HG03460 (cell line): ENCODE data around the gene CCDC57.
"Not testable (repeated sequence)": the region's sequence is repeated elsewhere in the genome, so short reads cannot be mapped to it uniquely, and the experiment has no call there.

Experiments used
- ATAC-seq: cut with Tn5 transposase; IDR thresholded peaks from one replicate; pipeline ENCODE4 v1.9.1; 2021; ENCODE audit not compliant: unreplicated experiment

The CCDC57 gene

DNA sequence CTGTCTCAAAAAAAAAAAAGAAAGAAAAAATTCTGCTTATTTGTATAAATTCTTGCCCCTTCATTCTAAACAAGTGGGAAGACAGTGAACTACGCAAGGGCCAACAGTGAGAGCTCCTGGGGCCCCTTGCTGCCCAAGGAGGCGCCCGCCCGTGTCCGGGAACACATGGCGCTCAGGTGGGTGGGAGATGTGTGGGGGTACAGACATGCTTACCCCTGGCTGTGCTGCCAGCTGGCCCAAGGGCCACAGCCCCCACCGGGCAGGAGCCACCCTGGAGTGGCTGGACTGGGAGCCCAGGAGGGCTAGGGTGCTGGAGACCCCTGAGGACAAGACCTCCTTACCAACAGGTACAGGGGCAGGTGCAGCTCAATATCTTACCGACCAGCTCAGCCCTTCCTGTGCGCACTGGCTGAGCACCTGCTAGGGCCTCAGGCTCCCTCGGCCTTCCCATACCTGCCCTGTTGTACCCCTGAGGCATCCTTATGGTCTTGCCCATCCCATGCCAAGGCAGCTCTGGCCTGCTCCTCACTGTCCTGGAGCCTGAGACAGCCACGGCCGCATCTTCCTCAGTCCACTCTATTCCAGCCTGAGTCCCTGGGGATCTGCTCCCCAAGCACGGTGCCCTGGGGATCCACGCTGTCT lies 56.2 kb downstream of the CCDC57 start:
- ATAC-seq = no peak

DNA sequence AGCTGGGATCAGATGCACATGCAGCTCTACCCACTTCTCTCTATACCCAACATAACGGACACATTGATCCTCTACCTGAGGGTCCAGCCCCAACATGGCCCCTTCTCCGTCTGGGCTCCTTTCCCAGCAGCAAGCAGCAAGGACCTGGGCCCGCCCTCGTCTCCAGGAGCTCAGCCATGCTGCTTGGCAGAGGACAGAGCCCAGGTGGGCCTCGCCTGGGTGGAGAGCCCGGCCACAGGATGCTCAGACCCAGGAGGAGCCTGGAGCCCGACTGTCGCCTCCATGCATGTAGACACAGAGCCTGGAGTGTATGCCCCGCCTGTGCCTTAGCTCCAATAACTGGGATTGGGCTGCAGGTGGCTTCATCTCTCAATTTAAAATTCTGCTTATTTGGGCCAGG lies 57.0 kb downstream of the CCDC57 start:
- no peak for ATAC-seq

DNA sequence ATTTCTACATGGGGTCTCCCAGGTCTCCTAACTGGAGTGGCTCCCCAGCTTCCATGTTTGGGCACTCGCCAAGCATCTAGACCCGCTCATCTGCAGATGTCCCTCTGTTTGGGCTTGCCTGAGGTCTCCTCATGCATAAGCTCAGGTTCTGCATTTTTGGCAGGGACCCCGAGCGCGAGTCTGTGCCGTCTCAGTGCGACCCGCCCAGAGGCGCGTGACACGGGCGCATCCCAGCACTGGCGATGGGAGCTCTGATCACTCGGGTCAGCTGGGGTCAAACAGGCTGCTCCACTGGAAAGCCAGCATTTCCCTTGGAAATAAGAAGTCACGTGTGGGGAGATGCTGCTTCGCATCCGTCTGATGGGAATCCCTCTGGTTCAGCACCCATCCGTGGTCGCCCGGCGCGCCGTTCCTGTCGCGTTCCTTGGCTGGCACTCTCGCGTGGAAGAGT lies 57.7 kb downstream of the CCDC57 start:
- ATAC-seq = no peak

DNA sequence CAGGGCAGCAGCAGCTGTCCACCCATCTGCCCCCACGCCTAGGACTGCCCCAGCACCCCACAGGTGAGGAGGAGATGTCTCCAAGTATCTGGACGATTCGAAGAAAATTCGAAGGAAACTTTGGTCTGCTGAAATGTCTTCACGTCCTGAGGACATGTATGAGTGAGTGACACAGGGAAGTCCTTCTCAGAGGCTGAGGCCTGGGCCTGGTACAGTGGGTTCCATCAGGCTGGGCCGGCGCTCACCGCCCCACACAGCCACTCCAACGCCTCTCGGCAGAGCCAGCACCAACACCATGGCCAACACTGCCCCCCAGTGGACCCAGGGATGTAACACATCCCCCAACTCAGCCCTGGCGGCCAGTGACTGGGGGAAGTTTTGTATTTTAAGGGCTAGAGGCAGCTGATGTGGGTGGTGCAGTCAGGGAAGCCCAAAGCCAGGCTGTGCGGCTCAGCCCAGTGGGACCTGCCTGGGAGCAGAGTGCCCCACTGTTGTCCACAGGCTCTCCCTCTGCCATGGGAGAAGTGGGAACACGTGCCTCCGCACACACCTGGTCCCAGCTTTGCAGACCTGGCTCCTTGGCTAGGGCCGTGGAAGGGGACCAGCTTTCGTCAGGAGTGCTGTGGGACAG lies 58.8 kb downstream of the CCDC57 start:
- ATAC-seq = no peak

DNA sequence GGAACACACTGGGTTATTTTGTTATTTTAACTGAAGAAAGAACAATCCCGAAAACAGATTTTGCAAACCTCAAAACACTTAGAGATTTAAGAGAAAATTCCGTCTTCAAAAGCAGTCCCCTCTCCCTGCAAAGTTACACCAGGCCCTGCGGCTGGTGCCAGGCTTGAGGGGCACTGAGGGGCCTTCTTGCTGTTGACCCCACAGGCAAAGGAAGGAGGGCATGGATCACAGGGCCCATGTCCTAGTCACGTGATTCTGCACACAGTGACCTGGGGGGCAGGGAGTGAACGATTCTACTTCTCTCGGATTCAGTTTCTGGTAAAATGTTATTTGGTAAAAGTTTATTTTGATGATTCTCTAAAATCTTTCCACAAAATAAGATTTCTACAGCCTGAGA lies 59.3 kb downstream of the CCDC57 start:
- no peak for ATAC-seq

DNA sequence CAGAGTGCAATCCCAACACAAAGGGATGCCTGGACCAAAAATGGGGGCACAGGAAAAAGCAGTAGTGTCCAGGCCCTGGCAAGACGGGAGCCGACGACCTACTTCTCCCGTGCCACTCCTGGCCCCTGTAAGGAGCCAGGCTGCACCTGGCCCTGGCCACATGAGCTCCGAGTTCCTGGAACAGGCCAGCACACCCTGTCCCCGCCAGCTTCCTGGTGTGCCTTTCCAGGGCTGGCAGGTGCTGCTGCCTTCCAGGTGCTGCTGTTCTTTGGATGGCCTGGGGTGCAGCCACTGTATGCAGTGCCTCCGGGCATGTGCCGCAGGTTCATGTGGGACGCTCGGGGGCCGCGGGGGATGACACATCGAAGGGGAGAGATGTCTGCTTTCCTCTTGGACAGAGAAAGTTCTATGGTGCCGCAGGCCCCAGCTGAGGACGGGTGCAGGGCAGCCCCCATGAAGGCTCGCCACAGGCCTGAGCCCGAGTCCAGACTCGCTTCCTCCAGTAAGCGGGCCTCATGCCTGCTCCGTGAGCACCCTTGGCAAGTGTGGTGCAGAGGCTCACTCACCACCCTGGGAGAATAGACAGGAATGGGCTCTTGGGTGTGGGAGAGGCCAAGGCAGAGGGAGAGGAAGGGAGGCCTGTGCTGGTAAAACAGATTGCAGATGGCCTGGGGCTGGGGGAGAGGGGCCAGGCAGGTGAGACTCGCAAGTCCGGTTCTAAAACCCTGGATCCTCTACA lies 59.9 kb downstream of the CCDC57 start:
- ATAC-seq = no peak

DNA sequence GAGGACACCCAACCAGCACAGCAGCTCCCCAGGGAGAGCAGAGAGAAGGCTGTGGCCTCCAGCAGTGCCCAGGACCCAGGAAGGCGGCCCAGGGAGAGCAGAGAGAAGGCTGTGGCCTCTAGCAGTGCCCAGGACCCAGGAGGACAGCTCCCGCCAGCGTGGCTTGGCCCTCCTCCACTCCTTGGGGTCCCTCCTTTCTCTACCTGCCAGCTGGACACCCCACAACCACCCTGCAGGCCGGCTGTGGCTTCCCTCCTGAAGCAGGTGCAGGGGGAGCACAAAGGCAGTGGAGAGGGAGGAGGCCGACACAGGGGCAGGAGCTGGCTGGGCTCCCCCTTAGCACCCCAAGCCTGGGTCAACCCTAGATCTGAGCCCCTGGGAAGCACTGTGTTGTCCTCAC lies 60.5 kb downstream of the CCDC57 start:
- ATAC-seq = no peak

DNA sequence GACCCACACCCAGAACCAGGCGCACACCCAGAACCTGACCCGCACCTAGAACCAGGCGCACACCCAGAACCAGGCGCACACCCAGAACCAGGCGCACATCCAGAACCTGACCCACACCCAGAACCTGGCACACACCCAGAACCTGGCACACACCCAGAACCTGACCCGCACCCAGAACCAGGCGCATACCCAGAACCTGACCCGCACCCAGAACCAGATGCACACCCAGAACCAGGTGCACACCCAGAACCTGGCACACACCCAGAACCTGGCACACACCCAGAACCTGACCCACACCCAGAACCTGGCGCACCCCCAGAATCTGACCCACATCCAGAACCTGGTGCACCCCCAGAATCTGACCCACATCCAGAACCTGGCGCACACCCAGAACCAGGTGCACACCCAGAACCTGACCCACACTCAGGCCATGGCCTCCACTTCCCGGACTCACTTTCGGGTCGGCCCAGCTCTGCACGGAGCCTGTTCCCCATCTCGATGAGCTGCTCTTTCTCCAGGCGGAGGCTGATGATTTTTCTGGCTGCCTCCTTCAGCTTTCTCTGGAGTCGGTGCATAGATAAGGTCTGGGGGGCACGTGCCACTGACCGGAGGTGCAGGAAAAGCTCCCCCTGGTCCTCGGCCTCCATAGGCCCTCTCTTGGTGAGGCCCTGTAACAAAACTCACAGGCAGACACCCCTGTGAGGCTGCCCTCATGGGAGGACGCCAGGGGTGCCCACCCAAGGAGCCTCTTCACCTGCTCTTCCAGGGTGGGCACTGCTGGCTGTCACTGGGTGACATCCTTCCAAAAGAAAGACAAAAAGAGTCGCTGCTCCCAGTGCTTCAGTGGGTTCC lies 61.3 kb downstream of the CCDC57 start:
- ATAC-seq = no peak

DNA sequence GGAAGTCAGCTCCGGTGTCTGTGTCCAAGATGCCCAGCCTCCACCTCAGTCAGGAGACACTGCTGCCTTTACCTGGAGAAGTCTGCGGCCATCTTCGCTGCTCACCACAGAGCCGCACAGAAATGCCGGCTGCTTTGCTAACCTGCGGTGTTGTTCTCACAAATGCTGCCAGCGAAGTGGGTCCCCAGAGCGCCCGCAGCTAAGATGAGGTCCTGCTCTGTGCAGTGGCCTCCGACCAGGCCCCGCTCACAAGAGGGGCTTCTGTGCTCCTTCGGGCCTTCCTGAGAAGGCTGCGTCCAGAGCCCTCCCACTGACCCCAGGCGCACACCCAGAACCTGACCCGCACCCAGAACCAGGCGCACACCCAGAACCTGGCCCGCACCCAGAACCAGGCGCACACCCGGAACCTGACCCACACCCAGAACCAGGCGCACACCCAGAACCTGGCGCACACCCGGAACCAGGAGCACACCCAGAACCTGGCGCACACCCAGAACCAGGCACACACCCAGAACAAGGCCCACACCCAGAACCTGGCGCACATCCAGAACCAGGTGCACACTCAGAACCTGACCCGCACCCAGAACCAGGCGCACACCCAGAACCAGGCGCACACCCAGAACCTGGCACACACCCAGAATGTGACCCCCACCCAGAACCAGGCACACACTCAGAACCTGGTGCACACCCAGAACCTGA lies 63.1 kb downstream of the CCDC57 start:
- no peak for ATAC-seq

DNA sequence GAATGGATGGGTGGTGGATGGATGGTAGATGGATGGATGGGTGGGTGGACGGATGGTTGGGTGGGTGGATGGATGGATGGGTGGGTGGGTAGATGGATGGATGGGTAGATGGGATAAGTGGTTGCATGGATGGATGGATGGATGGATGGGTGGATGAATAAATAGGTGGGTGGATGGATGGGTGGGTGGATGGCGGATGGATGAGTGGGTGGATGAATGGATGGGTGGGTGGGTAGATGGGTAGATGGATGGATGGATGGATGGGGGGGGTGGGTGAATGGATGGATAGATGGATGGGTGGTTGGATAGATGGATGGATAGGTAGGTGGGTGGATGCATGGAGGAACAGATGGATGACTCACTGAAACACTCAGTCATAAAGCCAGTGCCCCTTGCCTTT lies 63.6 kb downstream of the CCDC57 start:
- ATAC-seq = no peak

DNA sequence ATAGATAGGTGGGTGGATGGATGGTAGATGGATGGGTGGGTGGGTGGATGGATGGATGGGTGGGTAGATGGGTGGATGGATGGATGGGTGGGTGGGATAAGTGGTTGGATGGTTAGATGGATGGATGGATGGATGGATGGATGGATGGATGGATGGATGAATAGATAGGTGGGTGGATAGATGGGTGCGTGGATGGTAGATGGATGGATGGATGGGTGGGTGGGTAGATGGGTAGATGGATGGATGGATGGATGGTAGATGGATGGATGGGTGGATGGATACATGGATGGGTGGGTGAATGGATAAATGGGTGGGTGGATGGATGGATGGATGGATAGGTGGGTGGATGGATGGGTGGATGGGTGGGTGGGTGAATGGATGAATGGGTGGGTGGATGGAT lies 64.6 kb downstream of the CCDC57 start:
- no peak for ATAC-seq

DNA sequence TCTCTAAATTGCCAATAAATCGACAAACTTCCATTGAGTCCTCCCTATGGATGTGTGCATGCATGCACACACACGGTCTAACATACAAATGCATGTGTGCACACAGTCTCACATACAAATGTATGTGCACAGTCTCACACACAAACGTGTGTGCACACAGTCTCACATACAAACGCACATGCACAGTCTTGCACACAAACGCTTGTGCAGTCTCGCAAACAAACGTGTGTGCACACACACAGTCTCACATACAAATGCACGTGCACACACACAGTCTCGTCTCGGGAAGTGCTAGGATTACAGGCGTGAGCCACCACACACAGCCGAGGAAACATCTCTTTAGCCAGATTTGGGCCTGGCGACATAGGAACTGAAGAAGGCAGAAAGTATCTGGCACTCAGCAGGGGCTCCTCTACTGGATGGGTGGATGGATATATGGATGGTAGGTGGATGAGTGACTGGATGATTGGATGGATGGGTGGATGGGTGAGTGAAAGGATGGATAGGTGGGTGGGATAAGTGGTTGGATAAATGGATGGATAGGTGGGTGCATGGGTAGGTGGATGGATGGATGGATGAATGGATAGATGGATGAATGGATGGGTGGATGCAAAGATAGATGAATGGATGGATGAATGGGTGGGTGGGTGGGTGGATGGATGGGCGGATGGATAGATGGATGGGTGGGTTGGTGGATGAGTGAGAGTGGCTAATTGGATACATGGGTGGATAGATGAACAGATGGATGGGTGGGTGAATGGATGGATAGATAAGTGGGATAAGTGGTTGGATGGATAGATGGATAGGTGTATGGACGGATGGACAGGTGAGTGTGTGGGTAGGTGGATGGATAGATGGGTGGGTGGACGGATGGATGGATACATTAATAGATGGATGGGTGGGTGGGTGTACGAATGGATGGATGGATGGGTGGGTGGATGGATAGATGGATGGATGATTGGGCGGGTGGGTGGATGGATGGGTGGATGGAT lies 65.7 kb downstream of the CCDC57 start:
- no peak for ATAC-seq

DNA sequence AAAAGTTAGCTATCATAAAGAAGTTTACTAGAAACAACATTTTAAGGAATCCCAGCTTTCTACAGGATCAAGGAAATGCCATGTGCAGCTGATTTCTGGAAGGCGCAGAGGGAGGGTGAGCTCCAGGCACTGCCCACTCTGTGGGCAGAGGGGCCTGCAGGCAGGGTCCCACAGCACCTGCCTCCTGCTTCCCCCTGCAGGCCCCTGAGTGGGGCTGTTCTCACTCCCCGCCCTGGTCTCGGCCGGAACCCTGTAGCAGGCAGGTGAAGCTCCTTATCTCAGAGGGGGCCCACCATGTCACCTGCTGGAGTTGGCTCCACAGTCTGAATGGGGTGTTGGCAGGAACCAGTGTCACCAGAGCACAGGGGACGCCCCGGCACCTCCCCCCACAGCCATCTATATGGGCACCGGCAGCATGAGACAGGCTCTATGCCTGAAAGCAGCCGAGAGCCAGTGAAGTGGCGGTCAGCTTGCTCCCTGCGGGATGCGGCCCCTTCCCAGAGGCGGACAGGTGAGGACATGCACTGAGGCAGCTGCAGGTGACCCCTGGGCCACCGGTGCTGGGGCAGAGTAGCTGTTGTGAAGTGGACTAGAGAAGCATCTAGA lies 67.0 kb downstream of the CCDC57 start:
- no peak for ATAC-seq

DNA sequence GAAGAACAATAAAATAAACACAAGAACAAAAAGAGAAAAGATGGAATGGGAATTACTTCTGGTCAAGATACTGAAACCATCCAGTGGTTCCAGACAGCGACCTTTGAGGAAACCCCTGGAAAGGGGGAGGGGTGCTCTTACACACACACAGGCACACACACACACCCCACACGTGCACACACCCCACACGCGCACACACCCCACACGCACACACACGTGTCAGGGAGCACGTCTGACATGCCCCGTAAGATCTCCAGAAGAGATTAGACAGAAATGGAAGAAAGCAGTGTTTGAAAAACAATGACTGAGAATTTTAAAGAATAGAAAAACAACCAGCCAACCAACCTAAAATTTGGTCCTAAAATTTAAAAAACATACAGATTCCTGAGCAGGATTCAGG lies 69.3 kb downstream of the CCDC57 start:
- no peak for ATAC-seq

DNA sequence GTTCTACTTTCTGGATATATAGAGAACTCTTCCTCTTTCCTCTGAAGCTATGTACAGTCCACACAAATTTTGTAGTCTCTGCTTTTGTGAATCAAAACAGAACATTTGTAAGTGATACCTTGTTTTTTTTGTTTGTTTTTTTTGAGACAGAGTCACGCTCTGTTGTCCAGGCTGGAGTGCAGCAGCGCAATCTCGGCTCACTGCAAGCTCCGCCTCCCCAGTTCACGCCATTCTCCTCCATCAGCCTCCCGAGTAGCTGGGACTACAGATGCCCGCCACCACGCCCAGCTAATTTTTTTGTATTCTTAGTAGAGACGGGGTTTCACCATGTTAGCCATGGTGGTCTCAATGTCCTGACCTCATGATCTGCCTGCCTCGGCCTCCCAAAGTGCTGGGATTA lies 72.7 kb downstream of the CCDC57 start:
- ATAC-seq = not testable (repeated sequence)

DNA sequence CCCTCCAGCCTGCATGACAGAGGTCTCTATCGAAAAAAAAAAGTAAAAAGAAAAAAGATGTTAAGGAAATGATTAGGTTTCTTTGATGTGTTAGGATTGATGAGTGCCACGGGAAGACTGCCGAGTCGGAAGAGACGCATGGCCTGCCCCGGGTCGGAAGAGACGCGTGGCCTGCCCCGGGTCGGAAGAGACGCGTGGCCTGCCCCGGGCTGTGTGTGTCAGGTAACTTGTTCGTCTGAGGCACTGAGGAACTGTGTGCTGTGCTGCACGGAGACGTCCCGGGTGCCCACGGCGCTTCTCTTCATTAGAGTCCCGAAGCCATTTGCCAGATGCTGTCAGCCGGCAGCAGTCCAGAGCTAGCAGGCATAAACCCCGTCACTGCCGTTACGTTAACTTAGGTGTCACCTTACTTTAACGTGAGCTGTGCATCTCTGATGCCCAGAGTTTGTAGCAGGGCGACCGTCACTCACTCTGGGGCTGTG lies 74.1 kb downstream of the CCDC57 start:
- ATAC-seq = no peak

DNA sequence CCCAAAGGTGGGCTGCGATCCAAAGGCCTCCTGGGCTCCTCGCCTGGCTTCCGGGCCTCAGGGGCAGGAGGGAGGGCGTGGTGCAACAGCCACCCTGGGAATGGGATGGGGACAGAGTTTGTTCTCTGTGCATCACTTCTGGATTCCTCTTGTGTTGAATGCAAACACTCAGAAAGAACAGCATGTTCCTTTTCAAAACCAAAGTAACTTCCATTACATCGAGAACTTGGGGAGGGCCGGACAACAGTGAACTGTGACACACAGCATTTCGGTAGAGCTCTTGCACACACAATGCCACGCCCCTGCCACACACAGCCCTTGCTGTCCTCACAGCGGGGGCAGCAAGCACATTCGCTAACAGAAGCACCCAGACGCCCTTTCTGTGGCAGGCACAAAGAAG lies 78.5 kb downstream of the CCDC57 start:
- ATAC-seq = no peak

DNA sequence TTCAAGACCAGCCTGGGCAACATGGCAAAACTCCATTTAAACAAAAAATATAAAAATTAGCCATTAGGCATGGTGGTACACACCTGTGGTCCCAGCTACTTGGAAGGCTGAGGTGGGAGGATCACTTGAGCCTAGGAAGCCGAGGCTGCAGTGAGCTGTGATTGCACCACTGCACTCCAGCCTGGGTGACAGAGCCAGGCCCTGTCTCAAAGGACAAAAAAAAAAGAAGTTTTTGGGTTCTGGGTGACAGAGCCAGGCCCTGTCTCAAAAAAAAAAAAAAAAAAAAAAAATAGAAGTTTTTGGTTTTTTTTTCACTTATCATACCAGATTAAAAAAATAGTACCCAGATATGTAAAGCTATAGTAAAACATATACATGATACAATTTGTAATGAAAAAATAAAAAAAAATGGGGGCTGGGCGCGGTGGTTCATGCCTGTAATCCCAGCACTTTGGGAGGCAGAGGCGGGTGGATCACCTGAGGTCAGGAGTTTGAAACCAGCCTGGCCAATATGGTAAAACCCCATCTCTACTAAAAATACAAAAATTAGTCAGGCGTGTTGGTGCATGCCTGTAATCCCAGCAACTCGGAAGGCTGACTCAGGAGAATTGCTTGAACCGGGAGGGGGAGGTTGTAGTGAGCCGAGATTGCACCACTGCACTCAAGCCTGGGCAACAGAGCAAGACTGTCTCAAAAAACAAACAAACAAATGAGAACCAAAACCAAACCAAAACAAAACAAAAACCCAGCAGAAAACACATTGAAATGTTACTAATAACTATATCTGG lies 79.3 kb downstream of the CCDC57 start:
- not testable (repeated sequence) for ATAC-seq
